ENCODE data around the gene MAST2. TPM values are rescaled to one million over a fixed set of nuclear protein-coding genes. Genes with fewer than 3 reads are reported as not detected.

Gene MAST2
- total and polyA plus RNA-seq, 2 of the 4 experiments (the other 2 are of a cell fraction) = 14.2 to 41.0 TPM

- no peak overlapping the region for H3K4me3 ChIP-seq (ENCODE audit: insufficient read depth, low read depth, low read length)
- no TSS peak for BruUV-seq (replicated peaks)
- no peak overlapping the region for H3K9ac ChIP-seq (ENCODE audit: low read depth, low read length)
- intact Hi-C loops (cut with micrococcal nuclease) (loop anchor here (2.0 to 5.0 kb wide), 5 partner anchors 191 to 358 kb away; partner anchors contain the start of genes NASP, P3R3URF, PRDX1 and TMEM69), in situ Hi-C loops (cut with MboI; ENCODE audit: low sequenced_read_pairs) (no loop called here), dilution Hi-C loops (cut with HindIII; ENCODE audit: low sequenced_read_pairs, unreplicated experiment) (no loop called here)
- H3K18ac ChIP-seq (ENCODE audit: low read depth, low read length) = no peak overlapping the region
- no peaks in the 10 kb centered on the region for H3K9me3 ChIP-seq (ENCODE audit: control insufficient read depth, insufficient read depth, low read length)
- no peak overlapping the region for H2BK20ac ChIP-seq (ENCODE audit: low read depth, low read length)
- H3K27ac ChIP-seq (ENCODE audit: insufficient read depth, low read length) = no peak overlapping the region
- CTCF ChIA-PET = no interaction called here
- no peaks in the 10 kb centered on the region for H3K27me3 ChIP-seq (ENCODE audit: control insufficient read depth, insufficient read depth, low read length)
- no peak overlapping the region for H2AK9ac ChIP-seq (replicated peaks; ENCODE audit: low read depth, low read length, poor library complexity)
- ATAC-seq (ENCODE audit: low read depth) (no peak), DNase-seq (no peak)
- 100% methylated on average over 1 of the region's 4 CpGs for WGBS, 2 experiments (ENCODE audit: extremely low coverage in 2 of 2, insufficient read length in 1 of 2)
- H3K4me2 ChIP-seq (ENCODE audit: low read depth, low read length) = no peak overlapping the region
- H3K36me3 ChIP-seq (ENCODE audit: control insufficient read depth, insufficient read depth, low read length) = no peaks in the 10 kb centered on the region
- no peak overlapping the region for H2AK5ac ChIP-seq (ENCODE audit: low read depth, low read length)
- no peak overlapping the region for H3K14ac ChIP-seq (replicated peaks; ENCODE audit: low read depth, low read length)
- H4K20me1 ChIP-seq (ENCODE audit: insufficient read depth, low read length) = no peaks in the 10 kb centered on the region
- no peak overlapping the region for H3K23ac ChIP-seq (ENCODE audit: low read depth, low read length)
- peaks cover 16 to 37% of the 10 kb centered on the region in 2 experiments for H3K79me1 ChIP-seq (ENCODE audit: low read depth in 1 of 2, low read length in 2 of 2)
- no peak overlapping the region for H2AFZ ChIP-seq (replicated peaks; ENCODE audit: low read length, poor library complexity)
- H4K8ac ChIP-seq (ENCODE audit: low read depth in 2 of 2, low read length in 2 of 2) = no peak overlapping the region; a peak in 1 of 4 replicates
- POLR2A ChIA-PET (ENCODE audit: unreplicated experiment) = interaction anchor here (0.7 kb wide), 2 partner anchors 19 to 178 kb away, joined by 7 to 12 read pairs; no protein-coding TSS in a partner anchor
- H4K5ac ChIP-seq (ENCODE audit: low read depth, low read length) = no peak overlapping the region
- H3K56ac ChIP-seq (ENCODE audit: extremely low read depth, insufficient read depth, low read length) = no peak overlapping the region
- no peak overlapping the region for H4K91ac ChIP-seq (ENCODE audit: insufficient read depth, low read depth, low read length)
- no peaks in the 10 kb centered on the region for H3K9me1 ChIP-seq (ENCODE audit: insufficient read depth, low read length)
- H2BK5ac ChIP-seq (ENCODE audit: low read depth, low read length, poor library complexity, severe bottlenecking) = peak overlapping the region; percentile 23
- H3K4me1 ChIP-seq (ENCODE audit: control insufficient read depth, insufficient read depth, low read length) = peaks cover 12% of the 10 kb centered on the region
- no peak overlapping the region for H2BK120ac ChIP-seq (ENCODE audit: low read depth, low read length)
- H2BK15ac ChIP-seq (ENCODE audit: low read depth, low read length) = no peak overlapping the region
- no peak overlapping the region for H3K4ac ChIP-seq (ENCODE audit: low read depth, low read length)
- TF ChIP-seq RAD21 (IDR thresholded peaks at IDR 0.05; ENCODE audit: low read length) (no peak), CEBPB (IDR thresholded peaks at IDR 0.05; ENCODE audit: low read depth, low read length) (no peak), SMC3 (IDR thresholded peaks at IDR 0.05; ENCODE audit: low read depth, low read length) (no peak), NFE2L2 (IDR thresholded peaks at IDR 0.05; ENCODE audit: low read depth, low read length) (no peak), CHD1 (IDR thresholded peaks at IDR 0.05; ENCODE audit: low read depth, low read length) (no peak), MXI1 (IDR thresholded peaks at IDR 0.05; ENCODE audit: borderline replicate concordance, low read depth, low read length) (no peak), RFX5 (IDR thresholded peaks at IDR 0.05; ENCODE audit: low read depth, low read length) (no peak), MAZ (IDR thresholded peaks at IDR 0.05; ENCODE audit: borderline replicate concordance, low read depth, low read length) (no peak), POLR2A (IDR thresholded peaks at IDR 0.05; ENCODE audit: low read depth, low read length) (no peak), BHLHE40 (IDR thresholded peaks at IDR 0.05; ENCODE audit: low read depth, low read length) (no peak), RCOR1 (IDR thresholded peaks at IDR 0.05; ENCODE audit: insufficient replicate concordance, low read length) (no peak)
- TF ChIP-seq, protein P1, sequence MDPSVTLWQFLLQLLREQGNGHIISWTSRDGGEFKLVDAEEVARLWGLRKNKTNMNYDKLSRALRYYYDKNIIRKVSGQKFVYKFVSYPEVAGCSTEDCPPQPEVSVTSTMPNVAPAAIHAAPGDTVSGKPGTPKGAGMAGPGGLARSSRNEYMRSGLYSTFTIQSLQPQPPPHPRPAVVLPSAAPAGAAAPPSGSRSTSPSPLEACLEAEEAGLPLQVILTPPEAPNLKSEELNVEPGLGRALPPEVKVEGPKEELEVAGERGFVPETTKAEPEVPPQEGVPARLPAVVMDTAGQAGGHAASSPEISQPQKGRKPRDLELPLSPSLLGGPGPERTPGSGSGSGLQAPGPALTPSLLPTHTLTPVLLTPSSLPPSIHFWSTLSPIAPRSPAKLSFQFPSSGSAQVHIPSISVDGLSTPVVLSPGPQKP (IDR thresholded peaks at IDR 0.05; ENCODE audit: borderline replicate concordance, low read depth, low read length) = no peak
- TF ChIP-seq, protein P2, sequence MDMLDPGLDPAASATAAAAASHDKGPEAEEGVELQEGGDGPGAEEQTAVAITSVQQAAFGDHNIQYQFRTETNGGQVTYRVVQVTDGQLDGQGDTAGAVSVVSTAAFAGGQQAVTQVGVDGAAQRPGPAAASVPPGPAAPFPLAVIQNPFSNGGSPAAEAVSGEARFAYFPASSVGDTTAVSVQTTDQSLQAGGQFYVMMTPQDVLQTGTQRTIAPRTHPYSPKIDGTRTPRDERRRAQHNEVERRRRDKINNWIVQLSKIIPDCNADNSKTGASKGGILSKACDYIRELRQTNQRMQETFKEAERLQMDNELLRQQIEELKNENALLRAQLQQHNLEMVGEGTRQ (IDR thresholded peaks at IDR 0.05; ENCODE audit: low read depth, low read length) = no peak
- TF ChIP-seq, protein P3, sequence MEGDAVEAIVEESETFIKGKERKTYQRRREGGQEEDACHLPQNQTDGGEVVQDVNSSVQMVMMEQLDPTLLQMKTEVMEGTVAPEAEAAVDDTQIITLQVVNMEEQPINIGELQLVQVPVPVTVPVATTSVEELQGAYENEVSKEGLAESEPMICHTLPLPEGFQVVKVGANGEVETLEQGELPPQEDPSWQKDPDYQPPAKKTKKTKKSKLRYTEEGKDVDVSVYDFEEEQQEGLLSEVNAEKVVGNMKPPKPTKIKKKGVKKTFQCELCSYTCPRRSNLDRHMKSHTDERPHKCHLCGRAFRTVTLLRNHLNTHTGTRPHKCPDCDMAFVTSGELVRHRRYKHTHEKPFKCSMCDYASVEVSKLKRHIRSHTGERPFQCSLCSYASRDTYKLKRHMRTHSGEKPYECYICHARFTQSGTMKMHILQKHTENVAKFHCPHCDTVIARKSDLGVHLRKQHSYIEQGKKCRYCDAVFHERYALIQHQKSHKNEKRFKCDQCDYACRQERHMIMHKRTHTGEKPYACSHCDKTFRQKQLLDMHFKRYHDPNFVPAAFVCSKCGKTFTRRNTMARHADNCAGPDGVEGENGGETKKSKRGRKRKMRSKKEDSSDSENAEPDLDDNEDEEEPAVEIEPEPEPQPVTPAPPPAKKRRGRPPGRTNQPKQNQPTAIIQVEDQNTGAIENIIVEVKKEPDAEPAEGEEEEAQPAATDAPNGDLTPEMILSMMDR (conservative IDR thresholded peaks at IDR 0.05; ENCODE audit: low read depth, low read length) = no peak
Observed at GRCh38 chr1:45879885-45880598, 76.6 kb downstream of the MAST2 start.

Measured in IMR-90 (cell line).